Stimulated activated CD8-positive, alpha-beta memory T cell treated with anti-CD3 and anti-CD28 coated beads, Interleukin-12 subunit alpha, Interleukin-12 subunit beta, amount 100 ng/mL, for 24 hours (primary cell): ENCODE data around the gene CTNNA1.
"Not testable (repeated sequence)": the region's sequence is repeated elsewhere in the genome, so short reads cannot be mapped to it uniquely, and the experiment has no call there.

ENCODE experiments used
- DNase-seq: peaks from one replicate; pipeline ENCODE4 v3.0.0-alpha.2; 2020; ENCODE audit errors: extremely low read depth

Gene CTNNA1

DNA sequence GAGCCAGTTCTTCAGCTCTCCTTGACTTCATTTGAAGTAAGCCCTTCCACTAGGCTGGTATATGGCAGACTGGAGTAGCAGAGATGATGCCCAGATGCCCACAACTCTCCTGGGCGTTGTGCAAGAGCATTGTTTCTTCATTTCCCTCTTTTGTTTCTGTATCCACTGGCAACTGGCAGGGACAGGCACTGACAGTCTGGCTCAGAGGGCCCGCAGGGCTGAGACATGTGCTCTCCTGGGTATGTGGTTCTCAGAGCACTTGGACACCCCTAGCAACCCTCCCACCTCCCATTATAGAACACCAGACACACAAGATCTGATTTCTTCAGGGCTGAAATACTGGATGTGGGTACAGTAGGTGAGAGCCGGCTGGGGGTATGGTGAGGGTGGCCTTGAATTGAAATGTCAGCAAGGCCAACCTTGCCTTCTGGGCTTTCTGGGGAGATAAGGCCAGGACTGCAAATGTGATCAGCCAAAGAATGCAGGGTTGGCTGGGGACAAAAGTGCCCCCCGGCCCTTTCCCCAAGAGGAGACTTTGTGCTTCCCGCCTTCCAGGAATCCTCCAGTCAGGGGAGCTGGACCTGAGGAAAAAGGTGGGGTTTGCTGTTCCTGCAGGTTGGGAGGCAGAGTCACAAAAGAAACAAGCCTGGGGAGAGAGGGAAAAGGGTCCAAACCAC is 28.6 kb upstream of the CTNNA1 start:
- DNase-seq = no peak

DNA sequence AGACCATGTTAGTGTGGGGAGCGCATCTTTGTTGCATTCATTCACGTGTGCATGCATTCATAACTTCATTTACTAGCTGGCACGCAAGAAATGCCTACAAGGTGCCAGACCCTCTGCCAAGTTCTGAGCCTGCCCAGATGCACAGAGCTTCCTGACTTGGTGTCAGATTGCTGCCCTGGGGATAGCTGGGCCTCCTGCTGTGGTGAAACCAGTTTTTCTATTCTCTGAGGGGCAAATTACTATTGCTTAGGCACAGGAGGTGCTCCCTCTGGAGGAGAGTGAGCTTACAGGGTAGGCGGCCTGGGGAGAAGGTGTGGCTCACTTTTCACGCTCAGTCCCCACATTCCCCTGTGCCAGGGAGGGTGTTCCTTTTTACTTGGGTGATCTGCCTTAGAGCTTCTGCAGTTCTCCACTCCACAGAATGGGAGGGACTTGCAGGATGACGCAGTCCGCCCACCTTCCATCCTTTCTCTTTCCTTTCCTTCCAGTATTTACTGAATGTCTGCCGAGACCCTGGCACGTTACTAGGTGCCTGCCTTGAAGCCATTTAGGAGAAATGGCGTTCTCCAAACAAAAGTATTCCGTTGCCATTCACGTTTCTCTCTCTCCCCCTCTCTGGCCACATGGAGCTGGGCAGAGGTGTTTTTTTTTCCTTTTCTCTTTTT is 27.9 kb upstream of the CTNNA1 start:
- DNase-seq = no peak

DNA sequence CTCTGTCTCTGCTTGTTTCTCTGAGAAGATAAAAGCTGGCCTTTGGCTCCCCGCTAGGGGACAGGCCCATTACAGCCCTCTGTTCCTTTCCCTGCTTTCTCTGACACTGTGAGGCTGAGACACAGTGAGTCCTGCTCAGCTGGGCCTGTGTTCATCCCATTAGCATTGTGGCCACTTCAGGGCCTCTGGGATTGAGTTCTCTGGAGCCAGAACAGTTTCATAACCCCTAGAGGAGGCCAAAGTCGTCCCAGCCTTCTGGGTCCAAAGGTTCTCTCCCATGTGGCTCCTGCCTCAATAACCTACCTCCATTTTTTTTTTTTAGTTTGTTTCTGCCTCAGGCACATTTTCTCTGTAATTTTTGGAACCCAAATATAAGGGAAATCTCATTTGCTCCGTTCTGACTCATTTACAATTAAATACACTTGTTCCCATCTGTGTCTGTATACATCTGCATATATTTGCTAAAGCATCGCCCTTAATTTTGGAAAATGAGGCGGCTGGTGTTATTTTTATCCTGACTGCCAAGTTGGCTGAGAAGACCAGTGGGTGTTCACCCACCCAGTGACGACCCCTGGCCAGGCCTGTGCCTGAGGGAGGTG is 27.3 kb upstream of the CTNNA1 start:
- no peak for DNase-seq

DNA sequence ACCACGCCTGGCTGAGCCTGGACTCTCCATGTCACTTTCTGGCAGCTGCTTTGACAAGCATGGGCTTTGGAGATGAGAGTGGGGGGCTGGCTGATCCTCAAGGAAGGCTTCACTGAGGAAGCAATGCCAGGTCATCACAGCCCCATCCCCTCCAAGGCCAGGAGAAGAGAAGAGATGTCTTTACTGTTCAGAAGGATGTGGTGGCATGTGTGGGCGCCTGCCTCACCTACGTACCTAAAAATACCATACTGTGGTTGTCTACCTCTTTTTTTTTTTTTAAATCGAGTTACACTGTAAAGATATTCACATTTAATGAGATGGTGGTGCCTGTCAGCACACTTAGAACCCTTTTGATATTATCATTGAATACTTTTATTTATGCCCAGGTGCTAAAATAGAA is 26.4 kb upstream of the CTNNA1 start:
- no peak for DNase-seq

DNA sequence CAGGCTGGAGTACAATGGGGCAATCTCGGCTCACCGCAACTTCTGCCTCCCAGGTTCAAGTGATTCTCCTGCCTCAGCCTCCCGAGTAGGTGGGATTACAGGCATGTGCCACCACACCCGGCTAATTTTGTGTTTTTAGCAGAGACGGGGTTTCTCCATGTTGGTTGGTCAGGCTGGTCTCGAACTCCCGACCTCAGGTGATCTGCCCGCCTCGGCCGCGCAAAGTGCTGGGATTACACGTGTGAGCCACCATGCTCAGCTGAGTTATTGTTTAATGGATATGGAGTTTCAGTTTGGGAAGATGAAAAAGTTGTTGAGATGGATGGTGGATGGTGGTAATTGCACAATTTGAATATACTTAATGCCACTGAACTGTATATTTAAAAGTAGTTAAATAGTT is 22.7 kb upstream of the CTNNA1 start:
- not testable (repeated sequence) for DNase-seq

DNA sequence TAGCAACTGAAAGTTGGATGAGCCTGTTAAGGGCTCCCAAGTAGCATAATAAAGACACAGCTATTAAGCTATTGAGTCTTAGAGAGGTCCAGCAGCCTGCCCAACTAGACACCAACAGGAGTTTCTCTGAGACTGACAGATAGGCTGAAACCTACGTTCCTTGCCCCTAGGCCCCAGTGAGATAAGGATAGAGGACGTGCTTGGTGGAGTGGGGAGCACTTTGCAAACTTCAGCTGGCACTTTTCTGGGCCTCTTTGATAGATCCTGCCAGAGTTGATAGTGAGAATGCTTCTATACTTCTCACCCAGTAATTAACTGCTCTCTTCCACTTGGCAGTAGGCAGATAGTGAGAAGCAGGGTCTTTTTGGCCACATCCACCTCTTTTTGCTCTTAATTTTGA is 20.8 kb upstream of the CTNNA1 start:
- no peak for DNase-seq

DNA sequence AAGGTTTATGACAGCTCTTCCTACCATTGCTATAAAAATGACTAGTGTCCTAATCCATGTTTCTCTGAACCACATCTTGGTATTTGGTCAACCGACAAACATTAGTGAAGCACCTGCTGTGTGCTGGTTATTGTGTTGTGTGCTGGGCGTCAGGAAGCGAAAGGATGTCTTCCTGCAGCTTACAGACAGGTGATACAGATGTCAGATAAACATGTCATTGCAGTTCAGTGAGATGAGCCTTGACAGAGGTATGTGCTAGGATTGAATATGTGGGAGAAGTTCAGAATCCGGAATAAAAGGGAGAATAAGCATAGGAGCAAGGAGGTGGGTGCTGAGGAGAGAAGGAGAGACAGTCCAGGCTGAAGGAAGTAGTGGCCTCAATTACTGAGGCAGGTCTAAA is 20.3 kb upstream of the CTNNA1 start:
- no peak for DNase-seq

DNA sequence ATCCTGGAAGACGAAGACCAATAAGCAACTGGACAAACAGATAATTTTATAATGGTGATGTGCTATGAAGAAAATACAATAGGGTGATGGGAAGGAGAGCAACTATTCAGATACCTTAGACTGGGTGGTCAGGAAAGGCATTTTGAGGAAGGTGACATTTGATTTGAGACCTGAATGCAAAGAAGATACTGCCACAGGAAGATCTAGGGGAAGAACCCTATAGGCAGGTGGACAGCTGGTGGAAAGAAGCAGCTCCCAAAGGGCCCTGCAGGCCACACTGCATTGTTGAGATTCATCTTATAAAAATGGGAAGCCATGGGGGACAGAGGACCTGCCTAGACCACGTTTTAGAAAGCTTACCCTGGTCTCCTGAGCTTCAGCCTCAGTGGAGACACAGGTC is 19.7 kb upstream of the CTNNA1 start:
- DNase-seq = no peak

DNA sequence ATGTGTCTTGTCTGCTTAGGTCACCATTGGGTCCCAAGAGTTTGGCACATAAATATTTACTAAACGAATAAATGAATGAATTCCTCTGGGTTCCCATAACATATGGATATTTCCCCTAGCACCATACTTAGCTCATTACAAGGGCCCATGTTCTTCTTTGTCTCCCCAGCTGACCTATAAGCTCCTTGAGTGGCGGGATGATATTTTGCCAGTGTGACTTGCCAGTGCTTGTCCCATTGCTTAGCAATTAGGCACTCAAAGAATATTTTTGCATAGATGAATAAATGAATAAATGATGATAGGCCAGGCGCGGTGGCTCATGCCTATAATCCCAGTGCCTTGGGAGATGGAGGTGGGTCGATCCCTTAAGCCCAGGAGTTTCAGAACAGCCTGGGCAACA is 16.9 kb upstream of the CTNNA1 start:
- no peak for DNase-seq

DNA sequence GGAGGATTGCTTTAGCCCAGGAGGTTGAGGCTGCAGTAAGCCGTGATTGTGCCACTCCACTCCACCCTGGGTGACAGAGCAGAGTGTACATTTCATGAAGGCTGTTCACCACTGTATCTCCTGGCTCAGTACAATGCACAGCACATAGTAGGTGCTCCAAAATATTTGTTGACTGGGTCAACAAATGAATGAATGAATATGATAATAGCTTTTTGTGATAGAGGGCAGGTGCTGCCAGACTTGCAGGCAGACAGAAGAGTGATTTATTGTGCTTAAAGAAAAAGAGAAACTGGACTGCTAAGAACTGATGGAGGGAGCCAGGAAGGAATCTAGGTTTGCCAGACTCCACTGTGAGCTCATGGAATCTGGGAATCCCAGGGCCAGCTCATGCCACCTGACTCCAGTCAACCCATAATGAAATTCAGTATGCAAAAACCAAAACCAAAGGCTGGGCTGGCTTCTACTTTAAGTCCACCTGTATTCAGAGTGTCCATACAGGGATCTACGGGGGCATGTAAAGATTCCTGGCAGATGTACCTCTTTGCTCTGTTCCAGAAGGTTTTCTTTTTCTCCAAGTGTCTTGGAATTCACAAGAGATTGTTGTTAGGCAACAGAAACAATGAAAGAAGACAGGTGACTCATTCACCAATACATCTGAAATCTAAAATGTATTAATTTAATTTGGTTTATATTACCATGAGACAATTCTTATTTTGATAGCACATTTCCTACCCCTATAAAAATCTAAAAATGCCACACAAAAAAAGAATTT is 15.5 kb upstream of the CTNNA1 start:
- DNase-seq = no peak

DNA sequence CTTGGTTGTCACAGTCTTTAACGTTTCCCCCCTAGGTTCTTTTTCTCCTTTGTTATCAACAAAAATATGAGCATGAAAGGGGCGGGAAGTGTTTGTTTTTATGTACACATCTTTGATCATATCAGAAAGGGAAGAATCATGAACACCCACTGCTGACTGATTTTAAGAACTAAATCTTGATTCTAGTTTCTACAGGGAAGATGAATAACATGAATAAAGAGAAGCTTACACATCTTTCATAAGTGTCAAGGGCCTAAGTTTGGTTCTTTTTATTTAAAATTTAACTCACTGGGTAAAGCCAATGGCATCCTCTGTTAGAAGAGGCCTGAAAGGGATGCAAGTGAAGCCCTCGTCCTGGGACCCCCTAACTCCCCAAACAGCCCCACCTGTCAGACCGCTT is 14.8 kb upstream of the CTNNA1 start:
- DNase-seq = no peak

DNA sequence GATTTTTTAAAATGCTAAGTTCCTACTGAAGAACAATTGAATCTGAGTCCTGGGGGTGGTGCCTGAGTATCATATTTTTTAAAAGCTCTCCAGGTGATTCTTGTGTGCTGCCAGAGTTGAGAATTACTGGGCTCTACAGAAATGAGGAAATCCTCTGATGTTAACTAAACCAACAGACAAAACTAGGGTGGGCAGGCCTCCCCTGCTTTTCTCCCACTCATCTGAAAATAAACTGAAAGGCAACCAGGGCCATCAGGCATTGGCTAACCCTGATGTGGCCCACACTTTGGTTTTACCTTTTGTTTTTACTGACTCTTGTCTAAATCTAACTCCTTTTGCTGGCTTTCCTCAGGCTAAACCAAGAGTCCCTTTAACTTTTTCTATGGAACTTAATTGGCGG is 13.3 kb upstream of the CTNNA1 start:
- DNase-seq = no peak

DNA sequence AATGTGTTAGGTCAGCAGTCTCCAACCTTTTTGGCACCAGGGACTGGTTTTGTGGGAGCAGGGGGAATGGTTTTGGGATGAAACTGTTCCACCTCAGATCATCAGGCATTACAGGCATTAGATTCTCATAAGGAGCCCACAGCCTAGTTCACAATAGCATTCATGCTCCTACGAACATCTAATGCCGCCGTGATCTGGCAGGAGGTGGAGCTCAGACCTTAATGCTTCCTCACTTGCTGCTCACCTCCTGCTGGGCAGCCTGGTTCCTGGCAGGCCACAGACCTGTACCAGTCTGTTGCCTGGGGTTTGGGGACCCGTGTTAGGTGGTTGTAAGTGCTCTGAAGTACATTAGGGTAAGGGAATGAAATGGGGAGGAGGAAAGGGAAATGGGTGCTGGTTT is 9.7 kb upstream of the CTNNA1 start:
- no peak for DNase-seq

DNA sequence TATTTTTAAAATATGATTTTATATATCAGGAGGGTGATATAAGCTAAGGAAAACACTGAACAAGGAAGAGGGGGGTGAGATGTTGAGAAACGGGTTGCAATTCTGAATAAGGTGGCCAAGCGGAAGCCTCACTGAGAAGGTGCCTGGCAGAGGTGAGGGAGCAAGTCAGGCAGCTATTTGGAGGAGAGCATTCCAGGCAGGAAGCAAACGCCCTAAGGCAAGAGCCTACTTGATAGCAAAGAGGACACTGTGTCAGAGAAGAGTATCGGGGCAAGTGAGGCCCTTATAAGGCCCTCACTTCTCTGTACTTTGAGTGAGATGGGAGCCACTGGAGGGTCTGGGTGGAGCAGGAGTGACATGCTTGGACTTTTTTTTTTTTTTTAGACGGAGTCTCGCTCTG is 8.0 kb upstream of the CTNNA1 start:
- no peak for DNase-seq

DNA sequence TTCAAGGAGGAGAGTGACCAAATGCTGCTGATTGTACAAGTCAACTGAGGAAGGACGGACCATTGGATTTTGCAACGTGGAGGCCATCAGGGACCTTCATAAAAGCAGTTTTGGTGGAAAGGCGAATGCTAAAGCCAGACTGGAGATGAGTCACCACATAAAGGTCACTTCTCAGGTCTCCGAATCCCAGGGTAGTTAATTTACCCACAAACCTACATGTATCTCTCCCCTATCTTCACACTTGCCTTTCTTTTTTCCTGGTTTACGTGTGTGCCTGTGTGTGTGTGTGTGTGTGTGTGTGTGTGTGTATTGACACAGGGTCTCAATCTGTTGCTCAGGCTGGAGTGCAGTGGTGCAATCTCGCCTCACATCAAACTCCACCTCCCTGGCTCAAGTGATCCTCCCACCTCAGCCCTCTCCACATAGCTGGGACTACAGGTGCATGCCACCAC is 4.6 kb upstream of the CTNNA1 start:
- DNase-seq = no peak

DNA sequence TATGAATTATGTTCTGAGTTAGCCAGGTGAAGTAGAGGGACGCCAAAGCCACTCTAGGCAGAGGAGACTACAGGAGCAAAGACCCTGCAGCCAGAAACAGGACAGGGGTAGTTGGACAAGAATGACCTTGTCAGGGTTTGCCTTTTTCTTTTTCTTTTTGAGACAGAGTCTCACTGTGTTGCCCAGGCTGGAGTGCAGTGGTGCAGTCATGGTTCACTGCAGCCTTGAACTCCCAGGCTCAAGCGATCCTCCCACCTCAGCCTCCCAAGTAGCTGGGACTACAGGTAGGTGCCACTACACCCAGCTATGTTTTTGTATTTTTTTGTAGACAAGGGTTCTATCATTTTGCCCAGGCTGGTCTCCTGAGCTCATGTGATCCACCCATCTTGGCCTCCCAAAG is 1.9 kb upstream of the CTNNA1 start:
- DNase-seq = not testable (repeated sequence)

DNA sequence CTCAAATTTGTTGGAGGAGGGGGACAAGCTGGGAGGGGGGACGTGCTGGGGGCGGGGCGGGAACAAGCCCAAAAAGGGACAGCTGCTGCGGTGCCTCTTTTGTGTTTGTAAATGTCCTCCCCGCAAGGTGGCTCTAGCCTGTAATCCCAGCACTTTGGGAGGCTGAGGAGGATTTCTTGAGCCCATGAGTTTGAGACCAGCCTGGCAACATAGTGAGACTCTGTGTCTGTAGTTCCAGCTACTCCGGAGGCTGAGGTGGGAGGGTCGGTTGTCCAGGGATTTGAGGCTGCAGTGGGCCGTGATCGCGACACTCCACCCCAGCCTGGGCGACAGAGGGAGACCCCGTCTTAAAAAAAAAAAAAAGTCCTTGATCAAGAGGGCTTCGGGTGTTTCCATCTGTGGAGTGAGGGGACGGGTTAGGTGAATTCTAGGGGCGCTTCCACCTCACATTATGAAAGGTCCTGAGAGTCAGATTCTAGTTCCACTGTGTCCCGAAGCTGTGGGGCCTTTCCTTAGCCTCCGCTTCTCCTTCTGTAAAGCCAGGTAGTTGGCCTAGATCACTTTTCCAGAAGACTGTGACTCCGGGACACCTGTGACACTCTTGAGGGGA is 779 bp upstream of the CTNNA1 start:
- no peak for DNase-seq

DNA sequence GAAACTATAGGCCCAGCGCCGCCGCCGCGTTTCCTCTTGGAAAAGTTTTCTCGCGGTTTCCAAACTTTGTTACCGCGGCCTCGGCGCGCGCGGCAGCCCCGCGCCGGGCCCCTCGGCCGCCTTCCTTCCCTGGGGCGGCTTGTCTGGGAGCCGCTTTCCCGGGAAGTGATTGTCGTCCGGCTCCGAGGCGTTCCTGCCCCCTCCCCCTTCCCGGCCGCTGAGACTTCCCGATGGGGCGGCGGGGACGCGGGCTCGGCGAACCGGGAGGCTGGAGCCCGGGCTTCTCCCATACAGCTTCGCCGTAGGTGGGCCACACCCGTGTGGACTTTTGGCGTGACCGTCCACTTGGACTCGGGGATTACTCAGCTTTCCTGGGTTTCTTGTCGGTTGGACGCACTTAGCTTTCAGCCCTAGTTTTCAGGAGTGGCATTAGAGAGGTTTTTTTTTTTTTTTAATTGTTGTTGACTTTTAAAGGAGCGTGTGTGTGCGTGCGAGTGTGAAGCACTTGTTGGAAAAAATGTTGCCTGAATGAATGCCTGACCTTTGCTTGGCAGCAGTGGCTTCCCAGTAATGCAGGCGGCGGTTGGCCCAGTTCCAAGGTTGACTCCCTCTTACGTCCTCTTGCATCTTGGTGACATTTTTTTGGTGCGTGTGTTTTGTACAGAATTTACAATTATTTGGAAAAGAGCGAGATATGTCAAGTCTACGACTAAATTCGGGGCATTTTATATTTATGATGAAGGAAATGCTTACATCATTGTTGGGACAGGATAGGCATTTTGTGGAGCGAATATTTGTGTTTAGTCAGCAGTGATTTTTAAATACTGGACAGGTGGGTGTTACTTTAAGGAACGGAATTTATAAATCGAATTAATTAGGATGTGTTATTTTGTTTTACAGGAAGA is 821 bp downstream of the CTNNA1 start:
- no peak for DNase-seq

DNA sequence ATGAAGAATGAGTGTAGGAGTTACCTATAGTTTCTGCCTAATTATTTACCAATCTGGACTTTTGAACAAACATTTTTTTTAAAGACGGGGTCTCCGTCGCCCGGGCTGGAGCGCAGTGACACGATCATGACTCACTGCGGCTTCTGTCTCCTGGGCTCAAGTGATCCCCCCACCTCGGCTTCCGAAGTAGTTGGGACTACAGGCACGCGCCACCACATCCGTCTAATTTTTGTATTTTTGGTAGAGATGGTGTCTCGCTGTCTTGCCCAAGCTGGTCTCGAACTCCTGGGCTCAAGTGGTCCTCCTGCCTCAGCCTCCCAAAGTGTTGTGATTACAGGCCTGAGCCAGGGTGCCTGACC is 1.5 kb downstream of the CTNNA1 start:
- no peak for DNase-seq

DNA sequence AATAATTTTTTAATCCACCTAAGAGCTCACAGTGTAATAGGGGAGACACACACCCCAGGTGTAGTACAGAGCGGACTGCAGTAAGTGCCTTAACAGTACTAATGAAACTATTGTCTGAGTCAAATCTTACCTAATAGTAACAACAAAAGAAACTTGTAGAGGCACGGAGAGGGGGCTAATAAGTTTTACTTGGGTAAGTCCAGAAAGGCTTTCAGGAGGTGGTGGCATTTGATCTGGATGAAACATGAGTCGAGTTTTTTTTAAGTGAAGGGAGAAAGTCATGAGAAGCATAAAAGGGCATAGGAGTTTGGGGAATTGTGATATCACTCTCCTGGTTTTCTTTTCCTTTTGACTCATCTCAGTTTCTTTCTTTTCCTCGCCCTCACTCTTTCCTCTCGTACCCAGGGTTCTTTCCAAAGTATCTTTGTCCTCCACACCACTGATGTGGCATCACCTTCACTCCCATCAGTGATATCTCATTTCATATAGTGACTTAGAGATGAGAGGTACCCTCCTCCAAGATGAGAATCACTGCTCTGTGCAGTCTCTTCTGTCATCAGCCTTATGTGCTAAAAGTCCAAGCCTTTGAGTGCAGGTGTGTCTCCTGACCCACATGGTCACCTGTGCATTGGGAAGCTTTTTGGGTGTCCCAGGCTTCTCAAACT is 2.0 kb downstream of the CTNNA1 start:
- DNase-seq = no peak
